HG03103 (cell line): ENCODE data around the gene ATG7.
"Not testable (repeated sequence)": the region's sequence is repeated elsewhere in the genome, so short reads cannot be mapped to it uniquely, and the experiment has no call there.

Experiments
- ATAC-seq: cut with Tn5 transposase; IDR thresholded peaks from one replicate; pipeline ENCODE4 v1.9.1; 2021; ENCODE audit warnings: low read depth; ENCODE audit not compliant: unreplicated experiment

ATG7 gene

GRCh38 chr3:11457135-11457534 is 184.9 kb downstream of the ATG7 start:
- no peak for ATAC-seq

- ATAC-seq = no peak
These were observed 187.1 kb downstream of the ATG7 start for GRCh38 chr3:11459186-11459824.

- no peak for ATAC-seq
These were observed 189.0 kb downstream of the ATG7 start for GRCh38 chr3:11461226-11461625.

DNA sequence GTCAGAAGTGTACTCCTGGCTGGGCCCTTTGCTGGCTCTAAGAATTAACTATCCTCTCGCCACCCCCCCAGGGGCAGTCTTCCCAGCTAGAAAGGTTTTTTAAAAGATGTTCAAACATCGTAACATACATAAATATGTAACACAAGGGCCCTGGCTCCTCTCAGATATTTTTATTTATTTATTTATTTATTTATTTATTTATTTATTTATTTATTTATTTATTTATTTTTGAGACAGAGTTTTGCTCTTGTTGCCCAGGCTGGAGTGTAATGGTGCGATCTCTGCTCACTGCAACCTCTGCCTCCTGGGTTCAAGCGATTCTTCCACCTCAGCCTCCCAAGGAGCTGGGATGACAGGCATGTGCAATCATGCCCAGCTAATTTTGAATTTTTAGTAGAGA is 190.5 kb downstream of the ATG7 start:
- not testable (repeated sequence) for ATAC-seq

GRCh38 chr3:11463591-11463990 is 191.4 kb downstream of the ATG7 start:
- no peak for ATAC-seq

DNA sequence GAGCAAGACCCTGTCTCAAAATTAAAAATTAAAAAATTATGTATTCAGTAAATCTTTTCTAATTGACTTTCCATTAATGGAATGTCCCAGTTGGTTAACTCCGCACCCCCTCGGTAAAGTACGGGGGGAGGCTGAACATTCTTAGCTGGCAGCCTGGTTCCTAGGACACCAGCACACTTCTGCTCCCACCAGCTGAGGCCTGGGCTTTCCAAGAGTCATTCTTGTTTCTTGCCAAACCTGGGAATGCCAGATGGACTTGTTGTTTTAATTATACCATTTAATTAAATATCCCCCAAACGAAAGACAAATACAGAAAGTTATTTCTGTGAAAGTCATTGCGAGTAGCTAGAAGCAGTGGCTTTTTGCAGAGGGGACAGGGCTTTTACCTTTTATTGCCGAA is 192.2 kb downstream of the ATG7 start:
- ATAC-seq = no peak

DNA sequence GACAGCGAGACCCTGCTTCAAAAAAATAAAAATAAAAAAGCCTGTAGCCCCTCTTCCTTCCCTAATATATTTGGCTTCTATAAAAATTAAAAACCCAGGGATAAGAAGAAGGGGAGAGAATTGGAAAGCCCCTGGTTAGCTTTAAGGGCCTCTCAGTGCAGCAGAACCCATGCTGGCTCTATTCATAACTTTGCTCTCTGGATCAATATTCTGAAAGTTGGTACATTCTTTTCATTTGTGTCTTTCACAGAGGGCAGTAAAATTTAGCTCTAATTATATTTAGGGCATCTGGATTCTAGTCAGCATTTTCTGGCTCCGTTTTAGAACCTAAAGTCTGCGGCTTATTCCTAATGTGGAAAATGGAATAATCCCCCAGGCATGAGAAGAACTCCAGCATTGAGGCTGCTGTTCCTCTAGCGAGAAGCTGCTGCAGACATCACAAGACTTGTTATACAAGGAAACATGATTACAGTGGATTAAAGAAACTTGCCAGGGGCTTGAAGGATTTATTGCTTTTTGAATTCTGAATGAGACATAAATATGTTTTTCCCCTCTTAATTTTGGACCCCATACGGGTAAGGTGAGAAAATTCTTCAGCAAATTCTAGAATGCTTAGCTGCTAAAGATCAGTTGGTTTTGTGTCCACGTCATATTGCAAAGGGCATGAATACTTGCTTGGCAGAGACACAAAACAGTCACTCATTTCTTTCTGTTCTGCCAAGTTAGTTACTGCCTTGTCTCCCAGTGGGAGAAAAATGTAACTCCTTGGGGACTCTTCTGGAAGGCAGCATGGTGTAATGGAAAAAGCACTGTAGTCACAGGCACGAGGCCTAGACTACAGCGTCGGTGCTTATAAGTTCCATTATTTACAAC is 193.8 kb downstream of the ATG7 start:
- ATAC-seq = no peak

DNA sequence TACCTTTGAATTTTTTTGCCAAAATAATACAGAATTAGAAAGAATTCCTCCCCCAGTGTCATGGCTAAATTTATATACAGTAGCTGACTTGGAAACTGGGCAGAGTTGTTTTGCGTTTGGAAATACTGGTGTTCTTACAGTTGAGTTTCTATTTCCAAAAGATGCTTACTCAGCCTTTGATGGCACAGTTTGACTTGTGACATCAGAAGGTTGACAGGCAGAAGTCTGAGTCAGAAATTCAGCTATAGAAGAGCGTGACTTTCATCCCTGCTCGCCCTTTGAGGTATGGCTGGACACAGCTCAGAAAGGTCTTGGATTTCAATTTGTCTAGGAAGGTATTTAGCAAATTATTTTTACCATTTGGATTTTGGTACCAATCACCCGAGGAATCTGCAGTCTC is 195.7 kb downstream of the ATG7 start:
- ATAC-seq = no peak

DNA sequence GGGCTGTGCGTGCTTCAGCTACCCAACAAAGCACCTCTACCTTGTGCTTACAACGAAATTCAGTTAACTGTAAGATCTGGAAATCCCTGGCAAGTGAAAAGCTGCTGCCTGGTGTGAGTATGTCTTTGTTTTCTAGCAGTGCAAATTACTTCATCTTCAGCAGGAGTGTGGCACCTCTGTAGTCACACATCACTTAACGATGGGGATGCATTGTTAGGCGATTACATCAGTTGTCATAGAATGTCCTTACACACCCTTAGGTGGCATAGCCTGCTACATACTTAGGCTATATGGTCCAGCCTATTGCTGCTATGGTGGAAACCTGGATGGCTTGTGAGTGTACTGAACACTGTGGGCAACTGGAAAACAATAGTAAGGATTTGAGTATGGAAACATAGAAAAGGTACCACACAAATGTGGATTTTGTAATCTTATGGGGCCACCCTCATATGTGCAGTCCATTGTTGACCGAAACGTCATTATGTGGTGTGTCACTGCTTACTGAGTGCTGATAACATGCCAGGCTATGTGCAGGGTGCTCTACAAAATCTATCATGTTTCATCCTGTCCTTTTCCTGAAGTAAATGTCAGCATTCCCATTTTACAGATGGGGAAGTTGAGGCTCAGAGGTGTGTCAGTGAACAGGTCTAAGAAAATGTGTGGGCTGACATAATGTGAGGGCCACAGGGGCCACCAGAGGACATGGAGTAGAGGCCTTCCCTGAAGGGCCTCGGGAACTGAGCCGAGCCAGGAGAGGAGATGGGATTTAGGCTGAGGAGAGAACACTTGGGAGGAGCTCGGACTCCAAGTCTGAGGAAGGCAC is 198.0 kb downstream of the ATG7 start:
- no peak for ATAC-seq

GRCh38 chr3:11475324-11475723 is 203.1 kb downstream of the ATG7 start:
- ATAC-seq = no peak

DNA sequence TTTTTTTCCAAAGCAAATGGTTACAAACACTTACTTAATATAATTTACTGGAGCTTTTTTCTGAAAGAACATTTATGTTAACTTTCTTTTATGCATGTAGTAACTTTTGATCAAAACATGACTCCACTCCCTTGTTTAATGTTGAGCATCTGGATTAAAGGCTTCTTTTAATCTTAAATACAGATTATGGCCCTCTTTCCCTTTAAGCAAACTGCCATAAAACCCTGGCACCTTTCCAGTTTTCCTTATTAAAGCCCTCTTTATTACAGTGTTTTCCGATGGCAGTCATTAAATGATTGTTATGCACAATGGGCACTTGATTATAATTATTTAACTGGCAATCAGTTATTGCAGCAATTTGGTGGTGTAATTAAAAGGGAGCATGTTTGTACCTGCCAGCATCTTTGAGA is 204.5 kb downstream of the ATG7 start:
- no peak for ATAC-seq

DNA sequence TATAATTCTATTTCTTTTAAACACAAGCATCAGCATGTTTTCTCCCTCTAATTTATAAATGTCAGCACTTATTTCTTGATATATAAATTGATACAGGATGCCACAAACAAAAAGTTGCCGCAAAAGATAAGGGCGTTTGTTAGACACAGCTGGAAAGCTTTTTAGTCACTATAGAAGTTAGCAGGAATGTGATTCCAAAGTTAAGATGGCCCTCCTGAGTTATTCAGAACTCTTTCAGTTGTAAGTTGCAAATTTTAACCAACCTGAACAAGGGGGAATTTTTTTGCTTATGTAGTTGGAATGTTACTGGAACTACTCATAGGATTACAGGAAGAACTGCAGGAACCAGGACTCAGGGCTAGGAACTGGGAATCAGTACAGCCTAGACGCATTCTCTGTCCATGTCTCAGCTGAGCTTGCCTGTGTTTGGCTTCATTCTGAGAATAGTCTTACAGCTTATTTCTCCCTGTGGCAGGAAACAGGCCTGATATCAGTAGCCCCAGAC is 205.3 kb downstream of the ATG7 start:
- no peak for ATAC-seq

DNA sequence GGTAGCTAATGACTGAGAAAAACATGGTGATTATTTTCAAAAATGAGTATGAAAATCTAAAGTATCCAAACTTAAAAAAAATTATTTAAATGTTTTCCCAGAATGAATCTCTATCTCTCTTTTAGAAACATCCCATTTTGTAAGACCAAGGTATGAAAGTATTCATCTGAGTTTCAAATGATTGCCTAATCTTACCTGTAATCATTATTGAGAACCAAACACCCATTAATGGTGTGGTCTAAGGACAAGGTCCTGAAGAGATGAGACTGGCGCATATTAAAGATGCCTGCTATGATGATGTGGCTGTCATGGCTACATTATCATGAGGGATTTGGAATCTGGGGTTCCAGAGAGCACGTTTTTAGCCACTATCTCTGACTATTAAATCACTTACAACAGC is 206.0 kb downstream of the ATG7 start:
- no peak for ATAC-seq

GRCh38 chr3:11479221-11479620 is 207.0 kb downstream of the ATG7 start:
- no peak for ATAC-seq

GRCh38 chr3:11480663-11481298 is 208.6 kb downstream of the ATG7 start:
- ATAC-seq = no peak

DNA sequence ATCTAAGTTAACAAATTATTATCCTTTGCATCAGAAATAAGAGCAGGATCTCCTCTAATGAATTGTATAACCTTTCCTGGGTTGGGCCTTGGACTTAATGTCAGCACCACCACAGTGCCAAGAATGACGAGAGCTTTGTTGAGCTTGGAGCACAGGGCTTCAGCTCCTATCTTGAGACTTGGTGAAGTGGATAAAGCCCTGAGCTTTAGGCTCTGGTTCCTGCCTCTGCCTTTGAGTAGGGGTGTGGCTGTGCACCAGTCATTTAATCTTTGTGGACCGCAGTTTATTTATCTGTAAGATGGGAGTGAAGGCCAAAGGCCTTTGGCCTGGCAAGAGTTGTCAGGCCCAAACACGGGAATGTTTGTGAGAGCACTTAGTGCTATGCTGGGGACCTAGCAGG is 209.4 kb downstream of the ATG7 start:
- ATAC-seq = no peak

- ATAC-seq = no peak
These were observed 209.8 kb downstream of the ATG7 start for GRCh38 chr3:11482021-11482420.

DNA sequence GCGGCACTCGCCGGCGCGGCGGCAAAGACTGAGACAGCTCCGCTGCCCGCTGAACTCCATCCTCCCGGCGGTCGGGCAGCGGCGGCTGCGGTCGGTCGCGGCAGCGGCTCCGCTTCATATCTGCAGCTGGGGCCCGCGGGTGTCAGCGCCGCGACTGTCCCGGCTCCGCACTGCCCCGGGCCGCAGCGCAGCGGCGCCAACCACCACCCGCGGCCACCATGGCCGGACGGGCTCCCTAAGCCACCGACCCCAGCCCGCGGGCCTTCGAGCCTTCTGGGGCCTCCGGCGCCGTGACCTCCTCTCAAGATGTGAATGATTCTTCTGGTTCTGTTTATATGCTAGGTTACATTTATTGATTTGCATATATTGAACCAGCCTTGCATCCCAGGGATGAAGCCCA is 216.2 kb downstream of the ATG7 start:
- ATAC-seq = not testable (repeated sequence)

DNA sequence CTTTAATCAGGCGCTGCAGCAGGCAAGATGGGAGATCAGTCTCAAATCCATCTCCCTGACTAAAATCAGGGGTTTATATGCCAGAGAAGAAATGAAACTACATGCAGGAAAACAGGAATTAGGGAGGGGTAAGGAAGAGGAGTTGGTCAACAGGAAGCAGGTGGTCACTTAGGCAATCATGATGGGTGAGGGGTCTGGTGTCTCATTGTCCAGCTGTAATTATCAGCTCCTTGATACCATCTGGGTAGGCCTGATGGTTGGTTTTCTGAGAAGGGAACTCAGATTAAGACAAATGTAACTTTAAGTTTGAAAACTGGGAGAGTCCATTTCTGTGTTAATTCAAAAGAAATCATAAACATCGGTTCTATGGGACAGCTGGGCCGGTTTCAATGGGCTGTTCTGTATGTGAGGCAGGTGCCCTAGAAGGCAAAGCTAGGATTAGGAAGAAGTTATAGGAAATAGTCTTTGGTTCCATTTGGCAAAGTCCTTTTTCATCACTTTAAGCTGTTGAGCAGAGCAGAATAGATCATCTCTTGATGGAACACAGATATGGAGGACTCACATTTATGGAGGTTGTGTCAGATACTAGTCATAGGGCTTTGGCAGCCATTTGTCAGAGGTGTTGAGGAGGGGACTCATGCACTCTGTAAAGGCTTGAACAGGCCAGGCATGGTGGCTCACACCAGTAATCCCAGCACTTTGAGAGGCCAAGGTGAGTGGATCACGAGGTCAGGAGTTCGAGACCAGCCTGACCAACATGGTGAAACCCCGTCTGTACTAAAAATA is 222.1 kb downstream of the ATG7 start:
- no peak for ATAC-seq
